ENCODE data around the gene MYCN. TPM values are rescaled to one million over a fixed set of nuclear protein-coding genes. Genes with fewer than 3 reads are reported as not detected.

The MYCN gene
- polyA plus RNA-seq, 1 of the 3 experiments (the other 2 are of a cell fraction): 0.03 TPM

DNA sequence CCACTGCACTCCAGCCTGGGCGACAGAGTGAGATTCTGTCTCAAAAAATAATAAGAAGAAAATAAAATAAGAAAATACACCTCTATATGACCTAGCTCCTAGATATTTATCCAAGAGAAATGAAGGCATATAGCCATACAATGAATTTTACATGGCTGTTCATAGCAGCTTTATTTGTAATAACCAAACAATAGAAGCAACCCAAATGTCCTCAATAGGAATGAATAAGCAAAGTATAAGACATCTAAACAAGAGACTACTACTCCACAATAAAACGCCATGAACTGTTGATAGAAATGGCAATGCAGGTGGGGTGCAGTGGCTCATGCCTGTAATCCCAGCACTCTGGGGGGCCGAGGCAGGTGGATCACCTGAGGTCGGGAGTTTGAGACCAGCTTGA is 31.2 kb upstream of the MYCN start:
- Histone ChIP-seq H3K27me3 (ENCODE audit: insufficient read depth) (no peaks in the 10 kb centered on the region), H3K9me2 (no peaks in the 10 kb centered on the region), H3K79me2 (ENCODE audit: insufficient read depth) (no peaks in the 10 kb centered on the region), H3F3A (replicated peaks; ENCODE audit: insufficient read depth) (no peaks in the 10 kb centered on the region), H3K4me2 (no peak overlapping the region), H3K4me1 (ENCODE audit: control insufficient read depth in 1 of 2, insufficient read depth in 2 of 2, low read depth in 1 of 2, low read length in 1 of 2) (peaks cover 0 to 2% of the 10 kb centered on the region in 2 experiments; a peak in 1 of 4 replicates), H2AFZ (ENCODE audit: low read depth) (no peak overlapping the region), H3K9ac (no peak overlapping the region), H3K4me3 (ENCODE audit: low read depth in 2 of 2, low read length in 1 of 2) (no peak overlapping the region), H3K27ac (ENCODE audit: low read depth in 2 of 2, low read length in 1 of 2) (no peak overlapping the region), H3K36me3 (replicated peaks in 1 of 2; ENCODE audit: control insufficient read depth in 1 of 2, insufficient read depth in 2 of 2, low read length in 1 of 2) (no peaks in the 10 kb centered on the region), H4K20me1 (ENCODE audit: insufficient read depth) (no peaks in the 10 kb centered on the region), H3K9me3 (no peaks in the 10 kb centered on the region; the same call in 1 of the 2 replicates)
- POLR2A ChIA-PET: interaction anchor here (0.6 to 0.7 kb wide), 3 partner anchors 9 to 1471 kb away, joined by 3 to 4 read pairs (median 3); no protein-coding TSS in a partner anchor
- TF ChIP-seq, protein P1, sequence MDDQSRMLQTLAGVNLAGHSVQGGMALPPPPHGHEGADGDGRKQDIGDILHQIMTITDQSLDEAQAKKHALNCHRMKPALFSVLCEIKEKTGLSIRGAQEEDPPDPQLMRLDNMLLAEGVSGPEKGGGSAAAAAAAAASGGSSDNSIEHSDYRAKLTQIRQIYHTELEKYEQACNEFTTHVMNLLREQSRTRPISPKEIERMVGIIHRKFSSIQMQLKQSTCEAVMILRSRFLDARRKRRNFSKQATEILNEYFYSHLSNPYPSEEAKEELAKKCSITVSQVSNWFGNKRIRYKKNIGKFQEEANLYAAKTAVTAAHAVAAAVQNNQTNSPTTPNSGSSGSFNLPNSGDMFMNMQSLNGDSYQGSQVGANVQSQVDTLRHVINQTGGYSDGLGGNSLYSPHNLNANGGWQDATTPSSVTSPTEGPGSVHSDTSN (IDR thresholded peaks at IDR 0.05): no peak
- TF ChIP-seq, protein P2, sequence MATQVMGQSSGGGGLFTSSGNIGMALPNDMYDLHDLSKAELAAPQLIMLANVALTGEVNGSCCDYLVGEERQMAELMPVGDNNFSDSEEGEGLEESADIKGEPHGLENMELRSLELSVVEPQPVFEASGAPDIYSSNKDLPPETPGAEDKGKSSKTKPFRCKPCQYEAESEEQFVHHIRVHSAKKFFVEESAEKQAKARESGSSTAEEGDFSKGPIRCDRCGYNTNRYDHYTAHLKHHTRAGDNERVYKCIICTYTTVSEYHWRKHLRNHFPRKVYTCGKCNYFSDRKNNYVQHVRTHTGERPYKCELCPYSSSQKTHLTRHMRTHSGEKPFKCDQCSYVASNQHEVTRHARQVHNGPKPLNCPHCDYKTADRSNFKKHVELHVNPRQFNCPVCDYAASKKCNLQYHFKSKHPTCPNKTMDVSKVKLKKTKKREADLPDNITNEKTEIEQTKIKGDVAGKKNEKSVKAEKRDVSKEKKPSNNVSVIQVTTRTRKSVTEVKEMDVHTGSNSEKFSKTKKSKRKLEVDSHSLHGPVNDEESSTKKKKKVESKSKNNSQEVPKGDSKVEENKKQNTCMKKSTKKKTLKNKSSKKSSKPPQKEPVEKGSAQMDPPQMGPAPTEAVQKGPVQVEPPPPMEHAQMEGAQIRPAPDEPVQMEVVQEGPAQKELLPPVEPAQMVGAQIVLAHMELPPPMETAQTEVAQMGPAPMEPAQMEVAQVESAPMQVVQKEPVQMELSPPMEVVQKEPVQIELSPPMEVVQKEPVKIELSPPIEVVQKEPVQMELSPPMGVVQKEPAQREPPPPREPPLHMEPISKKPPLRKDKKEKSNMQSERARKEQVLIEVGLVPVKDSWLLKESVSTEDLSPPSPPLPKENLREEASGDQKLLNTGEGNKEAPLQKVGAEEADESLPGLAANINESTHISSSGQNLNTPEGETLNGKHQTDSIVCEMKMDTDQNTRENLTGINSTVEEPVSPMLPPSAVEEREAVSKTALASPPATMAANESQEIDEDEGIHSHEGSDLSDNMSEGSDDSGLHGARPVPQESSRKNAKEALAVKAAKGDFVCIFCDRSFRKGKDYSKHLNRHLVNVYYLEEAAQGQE (IDR thresholded peaks at IDR 0.05; ENCODE audit: low read depth, low read length): no peak
- no peak for TF ChIP-seq TAF1 (IDR thresholded peaks at IDR 0.05; ENCODE audit: borderline replicate concordance, low read depth, low read length)
- no peak for TF ChIP-seq EP300 (IDR thresholded peaks at IDR 0.05; ENCODE audit: borderline replicate concordance in 1 of 2, low read depth in 1 of 2, low read length in 1 of 2)
- TF ChIP-seq, protein P3, sequence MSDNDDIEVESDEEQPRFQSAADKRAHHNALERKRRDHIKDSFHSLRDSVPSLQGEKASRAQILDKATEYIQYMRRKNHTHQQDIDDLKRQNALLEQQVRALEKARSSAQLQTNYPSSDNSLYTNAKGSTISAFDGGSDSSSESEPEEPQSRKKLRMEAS (IDR thresholded peaks at IDR 0.05; ENCODE audit: low read depth): no peak
- TF ChIP-seq SMC3 (IDR thresholded peaks at IDR 0.05; ENCODE audit: low read depth, low read length): no peak
- TF ChIP-seq, protein P4, sequence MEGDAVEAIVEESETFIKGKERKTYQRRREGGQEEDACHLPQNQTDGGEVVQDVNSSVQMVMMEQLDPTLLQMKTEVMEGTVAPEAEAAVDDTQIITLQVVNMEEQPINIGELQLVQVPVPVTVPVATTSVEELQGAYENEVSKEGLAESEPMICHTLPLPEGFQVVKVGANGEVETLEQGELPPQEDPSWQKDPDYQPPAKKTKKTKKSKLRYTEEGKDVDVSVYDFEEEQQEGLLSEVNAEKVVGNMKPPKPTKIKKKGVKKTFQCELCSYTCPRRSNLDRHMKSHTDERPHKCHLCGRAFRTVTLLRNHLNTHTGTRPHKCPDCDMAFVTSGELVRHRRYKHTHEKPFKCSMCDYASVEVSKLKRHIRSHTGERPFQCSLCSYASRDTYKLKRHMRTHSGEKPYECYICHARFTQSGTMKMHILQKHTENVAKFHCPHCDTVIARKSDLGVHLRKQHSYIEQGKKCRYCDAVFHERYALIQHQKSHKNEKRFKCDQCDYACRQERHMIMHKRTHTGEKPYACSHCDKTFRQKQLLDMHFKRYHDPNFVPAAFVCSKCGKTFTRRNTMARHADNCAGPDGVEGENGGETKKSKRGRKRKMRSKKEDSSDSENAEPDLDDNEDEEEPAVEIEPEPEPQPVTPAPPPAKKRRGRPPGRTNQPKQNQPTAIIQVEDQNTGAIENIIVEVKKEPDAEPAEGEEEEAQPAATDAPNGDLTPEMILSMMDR (IDR thresholded peaks at IDR 0.05): no peak
- no peak for TF ChIP-seq RCOR1 (IDR thresholded peaks at IDR 0.05; ENCODE audit: low read length)
- TF ChIP-seq YY1 (IDR thresholded peaks at IDR 0.05; ENCODE audit: low read depth): no peak
- no peak for TF ChIP-seq TCF12 (IDR thresholded peaks at IDR 0.05)
- CTCF ChIA-PET: interaction anchor here (1.8 kb wide), 2 partner anchors 8 to 30 kb away, joined by 6 to 7 read pairs; partner anchors contain the start of gene MYCN
- no peak for DNase-seq
- 31% methylated on average over 4 of the region's 4 CpGs for WGBS (ENCODE audit: low lambda C conversion rate)
